ENCODE results near the gene CHST10.

- no peak for TF ChIP-seq CTCF (conservative IDR thresholded peaks at IDR 0.05; ENCODE audit: low read depth, low read length)
- no peak for TF ChIP-seq EZH2 (IDR thresholded peaks at IDR 0.05; ENCODE audit: borderline replicate concordance, low read depth, low read length, poor library complexity, severe bottlenecking)
Measured at GRCh38 chr2:100425573-100426383, 8.3 kb upstream of the CHST10 start.
